HepG2 (cell line): Measurements from ENCODE around the gene MAMSTR. TPM values are rescaled to one million over a fixed set of nuclear protein-coding genes. Genes with fewer than 3 reads are reported as not detected.

ENCODE experiments used
- ATAC-seq: fragments of 200-7000 bp; cut with Tn5 transposase; 3 replicates; pipeline ENCODE4 v1.9.1; 2020; ENCODE audit warnings: mild to moderate bottlenecking, moderate library complexity
- BruUV-seq: library from RNA; stranded (reverse); fragments of 400-500 nt; replicated peaks from 2 replicates; lab custom pipeline; 2021; lab: Mats Ljungman, UMichigan
- CTCF ChIA-PET: fragments of 300-600 bp; formaldehyde crosslinking; extraction: SDS; loops from one replicate; lab custom pipeline; 2021; ENCODE audit warnings: low total read pairs, inconsistent platforms, low intra/inter-chr PET ratio; lab: Yijun Ruan, JAX
- POLR2A ChIA-PET: fragments of 350-600 bp; sonication (Branson Sonifier 250); formaldehyde crosslinking; loops from one replicate; lab custom pipeline; 2020; ENCODE audit warnings: antibody characterized with exemption, inconsistent platforms; lab: Yijun Ruan, JAX
- DNase-seq: peaks from one replicate; pipeline ENCODE4 v3.0.0-alpha.2; 2015; ENCODE audit warnings: low spot score
- FAIRE-seq: peaks from 3 replicates; lab custom pipeline; 2011; peaks lifted over from hg19 to GRCh38; lab: Jason Lieb, UNC
- H2AFZ ChIP-seq: one replicate; pipeline ENCODE4 v1.6.1; 2011; ENCODE audit warnings: low read length, inconsistent platforms
- H3K27ac ChIP-seq: fragments of 300-600 bp; 3 replicates; pipeline ENCODE4 v1.8.0; 2011; ENCODE audit warnings: mixed run types, mild to moderate bottlenecking, mixed read lengths, low read length, inconsistent platforms; ENCODE audit not compliant: insufficient read depth; ENCODE audit errors: extremely low read length
- H3K27me3 ChIP-seq, 2 experiments: fragments of 200-600 bp in 1 of 2; 2 replicates in 1 of 2; 3 replicates in 1 of 2; pipeline versions ENCODE4 v1.6.0 to v1.8.0; 2011; ENCODE audit warnings: low read length in 2 of 2, mild to moderate bottlenecking in 2 of 2, moderate library complexity in 2 of 2, inconsistent platforms in 1 of 2; ENCODE audit not compliant: insufficient read depth in 2 of 2, control insufficient read depth in 1 of 2
- H3K36me3 ChIP-seq, 2 experiments: fragments of 200-600 bp in 1 of 2; replicated peaks in 1 of 2; 2 replicates in 1 of 2; 3 replicates in 1 of 2; pipeline versions ENCODE4 v1.5.1 to v1.8.0; 2011; ENCODE audit warnings: low read length in 2 of 2, inconsistent platforms in 1 of 2; ENCODE audit not compliant: insufficient read depth in 2 of 2, control insufficient read depth in 1 of 2
- H3K4me1 ChIP-seq: 2 replicates; pipeline ENCODE4 v1.5.1; 2012; ENCODE audit warnings: low read length, inconsistent platforms; ENCODE audit not compliant: insufficient read depth
- H3K4me2 ChIP-seq: 2 replicates; pipeline ENCODE4 v1.6.0; 2011; ENCODE audit warnings: low read depth, low read length, inconsistent platforms
- H3K4me3 ChIP-seq, 3 experiments: fragments of 200-600 bp in 1 of 3; sonication (generic), shearing (Covaris generic) in 1 of 3; replicated peaks in 1 of 3; 2 replicates each; pipeline ENCODE4 v1.5.1; 2011 to 2016; ENCODE audit warnings: low read length in 3 of 3, inconsistent platforms in 2 of 3, low read depth in 2 of 3, mild to moderate bottlenecking in 2 of 3, control low read depth in 1 of 3, mixed read lengths in 1 of 3; ENCODE audit not compliant: insufficient read depth in 1 of 3
- H3K79me2 ChIP-seq: one replicate; pipeline ENCODE4 v1.6.1; 2011; ENCODE audit warnings: low read length, inconsistent platforms; ENCODE audit not compliant: insufficient read depth
- H3K9ac ChIP-seq: 2 replicates; pipeline ENCODE4 v1.6.0; 2011; ENCODE audit warnings: mild to moderate bottlenecking, low read depth, low read length, inconsistent platforms; ENCODE audit not compliant: insufficient read depth
- H3K9me3 ChIP-seq: 2 replicates; pipeline ENCODE4 v1.5.1; 2012; ENCODE audit warnings: mild to moderate bottlenecking, low read length
- H4K20me1 ChIP-seq: 2 replicates; pipeline ENCODE4 v1.6.0; 2011; ENCODE audit warnings: inconsistent platforms, mild to moderate bottlenecking, low read length, moderate library complexity; ENCODE audit not compliant: insufficient read depth
- ASH2L ChIP-seq: fragments of 300-600, 200-600 bp; sonication (generic); IDR thresholded peaks from 2 replicates; pipeline ENCODE4 v1.7.0; 2017; ENCODE audit warnings: low read depth, mild to moderate bottlenecking, moderate library complexity, mixed read lengths, low read length; ENCODE audit not compliant: insufficient read length
- SP4 ChIP-seq: sonication (generic); formaldehyde crosslinking; IDR thresholded peaks from 2 replicates; pipeline ENCODE4 v1.8.1; 2023; ENCODE audit warnings: mild to moderate bottlenecking, missing genetic modification reagents
- THAP11 ChIP-seq: IDR thresholded peaks from 2 replicates; pipeline ENCODE4 v1.6.1; 2016; ENCODE audit warnings: missing biosample characterization, missing genetic modification reagents
- ZBTB21 ChIP-seq: sonication (generic); formaldehyde crosslinking; IDR thresholded peaks from 2 replicates; pipeline ENCODE4 v1.4.0; 2020; ENCODE audit warnings: missing genetic modification reagents
- ZBTB33 ChIP-seq: sonication (generic); formaldehyde crosslinking; IDR thresholded peaks from 2 replicates; pipeline ENCODE4 v1.4.0; 2020; ENCODE audit warnings: missing genetic modification reagents
- ZNF143 ChIP-seq: sonication (generic); formaldehyde crosslinking; IDR thresholded peaks from 2 replicates; pipeline ENCODE4 v1.4.0; 2020; ENCODE audit warnings: missing genetic modification reagents
- ZNF260 ChIP-seq: sonication (generic); formaldehyde crosslinking; IDR thresholded peaks from 2 replicates; pipeline ENCODE4 v1.4.0; 2020; ENCODE audit warnings: missing genetic modification reagents, low read depth, mild to moderate bottlenecking, borderline replicate concordance
- ZNF569 ChIP-seq: sonication (generic); formaldehyde crosslinking; IDR thresholded peaks from 2 replicates; pipeline ENCODE4 v1.5.0; 2020; ENCODE audit warnings: mild to moderate bottlenecking, missing genetic modification reagents, moderate library complexity, borderline replicate concordance
- ZNF570 ChIP-seq: sonication (generic); formaldehyde crosslinking; IDR thresholded peaks from 2 replicates; pipeline ENCODE4 v1.4.0; 2020; ENCODE audit warnings: mild to moderate bottlenecking, missing genetic modification reagents, borderline replicate concordance
- ZSCAN29 ChIP-seq: sonication (generic); formaldehyde crosslinking; conservative IDR thresholded peaks from 2 replicates; pipeline ENCODE4 v1.4.0; 2020; ENCODE audit warnings: mild to moderate bottlenecking, missing genetic modification reagents
- WGBS: methylation state at CpG from one replicate; pipeline ENCODE4 v1.1.6; 2017; ENCODE audit warnings: low lambda C conversion rate; 5-methylcytosine and 5-hydroxymethylcytosine counted together
- in situ Hi-C: cut with HindIII; loops from 2 replicates; pipeline ENCODE4 v1.10.0; 2017; ENCODE audit warnings: low pct_unique_long_range_greater_than_20kb; ENCODE audit not compliant: extremely low pct_ligation_motif_present
- intact Hi-C: fragments of 100-400 bp; cut with micrococcal nuclease; formaldehyde crosslinking; loops from one replicate; pipeline ENCODE4 v1.10.0; 2022; ENCODE audit not compliant: unreplicated experiment
- polyA plus RNA-seq, 8 experiments: library from polyadenylated mRNA; depleted of rRNA in 3 of 8; stranded (reverse) in 7 of 8; unstranded in 1 of 8; fragments of >200 nt; fragmentation: Illumina TruSeq in 4 of 8; extraction: Trizol in 4 of 8; gene quantifications; 2 replicates each; pipeline versions ENCODE4 v1.2.1 to v1.2.3, GENCODE V29; 2011 to 2016; ENCODE audit warnings: low read depth in 4 of 8, missing spikeins in 1 of 8, mixed read lengths in 1 of 8; ENCODE audit not compliant: insufficient read depth in 1 of 8
- total RNA-seq, 5 experiments: library from RNA; depleted of rRNA; stranded (reverse); fragments of >200 nt; fragmentation: Illumina TruSeq; extraction: Trizol; gene quantifications; 2 replicates each; pipeline ENCODE4 v1.2.3, GENCODE V29; 2016; ENCODE audit warnings: low read depth in 1 of 5

The MAMSTR gene
- total and polyA plus RNA-seq, 2 of the 13 experiments (the other 11 are each of a cell fraction or from before 2014, with no cell fraction given), result 2.2 to 2.4 TPM

- H3K27me3 ChIP-seq, result peaks cover 0 to 1% of the 10 kb centered on the region in 2 experiments; a peak in 1 of 5 replicates
- no peak overlapping the region for H3K9ac ChIP-seq
- peaks cover 38% of the 10 kb centered on the region for H3K4me1 ChIP-seq
- H3K27ac ChIP-seq, result peak overlapping the region; percentile 94
- TF ChIP-seq ZNF260 (no peak), ZBTB33 (peak; percentile 35; the same call in 1 of the 2 replicates), SP4 (CRISPR knock-in tag) (0 out of 2 replicates have a peak, but pooled peaks have one; percentile 20)
- H2AFZ ChIP-seq, result no peak overlapping the region
- FAIRE-seq (no peak), DNase-seq (no peak), ATAC-seq (no peak)
- H3K4me3 ChIP-seq, result peak overlapping the region in 1 of 3 experiments; percentile 89; a peak in 1 of 6 replicates
- POLR2A ChIA-PET, result interaction anchor here (1.4 to 2.1 kb wide), 5 partner anchors 13 to 135 kb away, joined by 3 to 40 read pairs (median 5); partner anchors contain the start of genes MAMSTR and PPP1R15A
- H3K36me3 ChIP-seq, result no peaks in the 10 kb centered on the region
- no TSS peak for BruUV-seq
- intact Hi-C loops (no loop called here), in situ Hi-C loops (no loop called here)
- no peaks in the 10 kb centered on the region for H3K9me3 ChIP-seq
- CTCF ChIA-PET, result no interaction called here
- no peaks in the 10 kb centered on the region for H3K79me2 ChIP-seq
- no peaks in the 10 kb centered on the region for H4K20me1 ChIP-seq
- 56% methylated on average over 22 of the region's 22 CpGs for WGBS
- H3K4me2 ChIP-seq, result peak overlapping the region; percentile 98
Measured at GRCh38 chr19:48737360-48737998, 18.0 kb upstream of the MAMSTR start.

DNA sequence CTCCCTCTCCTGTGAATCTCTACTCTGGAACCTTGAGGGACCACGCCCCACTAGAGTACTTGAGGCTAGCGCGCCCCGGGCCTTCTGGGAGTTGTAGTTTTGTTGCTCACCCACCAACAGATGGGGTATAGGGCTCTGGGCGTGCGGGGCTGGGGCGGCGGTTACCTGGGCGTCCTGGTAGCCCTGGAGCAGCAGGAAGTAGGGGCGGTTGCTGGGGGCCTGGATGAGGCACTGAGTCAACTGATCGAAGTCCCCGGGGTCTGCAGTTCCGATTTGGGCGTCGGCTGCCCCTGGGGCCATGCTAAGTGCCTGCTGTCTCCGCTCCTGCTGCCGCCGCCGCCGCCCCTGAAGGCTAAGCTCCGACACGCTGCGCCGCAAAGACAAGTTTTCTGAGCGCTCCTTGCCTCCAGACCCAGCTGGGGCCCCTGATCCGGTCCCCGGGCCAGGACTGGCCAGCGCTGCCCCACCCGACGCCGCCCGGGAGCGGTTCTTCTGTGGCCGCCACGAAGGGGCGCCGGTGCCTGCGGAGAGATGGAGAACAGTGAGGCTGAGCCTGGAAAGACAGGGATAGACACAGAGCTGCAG lies 15.6 kb upstream of the MAMSTR start:
- POLR2A ChIA-PET, result interaction anchor here (1.0 kb wide), 1 partner anchor 19 kb away, joined by 3 read pairs; no protein-coding TSS in a partner anchor
- Histone ChIP-seq H3K27ac (no peak overlapping the region), H2AFZ (no peak overlapping the region), H3K4me2 (no peak overlapping the region), H3K9ac (no peak overlapping the region), H3K4me3 (no peak overlapping the region), H3K79me2 (no peaks in the 10 kb centered on the region), H3K4me1 (peaks cover 19% of the 10 kb centered on the region), H3K9me3 (no peaks in the 10 kb centered on the region), H4K20me1 (no peaks in the 10 kb centered on the region), H3K27me3 (no peaks in the 10 kb centered on the region), H3K36me3 (no peaks in the 10 kb centered on the region)
- CTCF ChIA-PET, result no interaction called here
- FAIRE-seq, result no peak
- DNase-seq, result no peak
- WGBS, result 85% methylated on average over 33 of the region's 38 CpGs
- in situ Hi-C loops (no loop called here), intact Hi-C loops (no loop called here)
- ATAC-seq, result no peak
- BruUV-seq, result no TSS peak
- peak; percentile 71 for TF ChIP-seq THAP11 (CRISPR knock-in tag)
- TF ChIP-seq ZNF570 (CRISPR knock-in tag), result no peak
- TF ChIP-seq ZBTB21, result no peak
- TF ChIP-seq ZSCAN29 (CRISPR knock-in tag), result no peak
- peak; percentile 53; the same call in 1 of the 2 replicates for TF ChIP-seq ZNF143 (CRISPR knock-in tag)
- no peak for TF ChIP-seq ASH2L
- TF ChIP-seq ZNF569, result no peak
